Measurements from ENCODE around the gene PYGL.
"Not testable (repeated sequence)": the region's sequence is repeated elsewhere in the genome, so short reads cannot be mapped to it uniquely, and the experiment has no call there.

The PYGL gene

GRCh38 chr14:50955373-50956043 lies 11.2 kb upstream of the PYGL start:
- peak in 11 of 51 donors; percentile 10 to 39 (median 21) for DNase-seq

DNA sequence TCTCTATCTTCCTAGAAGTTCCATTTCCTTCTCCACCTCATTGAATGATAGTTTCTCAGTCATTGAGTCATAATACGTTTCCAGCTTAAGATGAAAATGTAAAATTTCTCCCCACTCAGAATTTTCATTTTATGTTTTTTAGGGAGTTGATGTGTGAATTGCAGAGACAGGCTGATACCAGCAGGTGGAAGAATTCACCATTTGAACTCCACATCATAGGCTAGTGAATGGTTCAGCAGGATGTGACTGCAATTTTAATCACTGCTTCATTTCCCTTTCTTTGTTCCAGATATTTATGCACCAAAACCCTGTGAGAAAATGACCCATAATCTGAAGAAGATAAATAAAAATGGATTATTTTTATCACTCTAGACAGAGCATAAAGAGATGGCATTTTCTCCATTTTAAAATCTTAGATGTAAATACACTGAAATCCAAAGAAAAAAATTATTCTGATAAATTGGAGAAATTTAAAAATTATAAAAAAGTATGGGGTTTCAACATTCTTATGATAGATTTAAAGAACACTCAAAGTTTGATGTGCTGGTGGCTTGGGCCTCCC lies 10.6 kb upstream of the PYGL start:
- DNase-seq = peak in 4 of 51 donors; percentile 8 to 69 (median 24)

GRCh38 chr14:50953502-50953901 lies 9.2 kb upstream of the PYGL start:
- no peak for DNase-seq

DNA sequence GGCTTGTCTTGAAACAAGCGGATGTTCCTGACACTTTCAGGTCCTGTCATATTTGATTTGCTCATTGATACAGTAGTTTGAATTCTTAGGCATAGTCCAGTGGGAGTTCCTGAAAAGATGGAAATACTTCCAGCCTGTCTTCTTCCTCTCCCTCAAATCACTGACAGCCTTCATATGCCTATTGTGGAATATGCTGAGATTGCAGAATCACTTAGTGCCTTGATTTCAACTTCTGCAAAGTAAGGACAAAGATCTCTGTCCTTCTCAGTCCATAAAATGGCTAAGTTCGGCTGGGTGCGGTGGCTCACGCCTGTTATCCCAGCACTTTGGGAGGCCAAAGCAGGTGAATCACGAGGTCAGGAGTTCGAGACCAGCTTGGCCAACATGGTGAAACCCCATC lies 6.7 kb upstream of the PYGL start:
- no peak for DNase-seq

DNA sequence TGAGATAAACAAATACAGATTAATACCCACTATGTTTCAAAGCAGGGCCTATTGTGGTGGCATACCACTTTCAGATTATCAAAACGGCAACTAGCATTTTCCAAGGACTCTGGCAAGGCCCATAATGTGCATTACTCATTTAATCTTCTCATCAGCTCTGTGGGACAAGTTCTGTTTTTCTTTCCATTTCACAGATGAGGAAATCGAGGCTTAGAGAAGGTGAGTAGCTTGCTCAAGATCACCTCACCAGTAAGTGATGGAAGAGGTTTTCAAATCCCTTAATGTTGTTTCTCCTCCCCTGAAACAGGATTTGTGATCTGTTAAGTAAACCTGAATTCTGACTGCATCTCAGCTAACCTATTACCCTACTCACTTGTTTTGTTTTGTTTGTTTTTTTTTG lies 3.9 kb upstream of the PYGL start:
- DNase-seq = no peak

GRCh38 chr14:50947446-50947845 lies 3.2 kb upstream of the PYGL start:
- peak in 4 of 51 donors; percentile 9 to 25 (median 10) for DNase-seq

DNA sequence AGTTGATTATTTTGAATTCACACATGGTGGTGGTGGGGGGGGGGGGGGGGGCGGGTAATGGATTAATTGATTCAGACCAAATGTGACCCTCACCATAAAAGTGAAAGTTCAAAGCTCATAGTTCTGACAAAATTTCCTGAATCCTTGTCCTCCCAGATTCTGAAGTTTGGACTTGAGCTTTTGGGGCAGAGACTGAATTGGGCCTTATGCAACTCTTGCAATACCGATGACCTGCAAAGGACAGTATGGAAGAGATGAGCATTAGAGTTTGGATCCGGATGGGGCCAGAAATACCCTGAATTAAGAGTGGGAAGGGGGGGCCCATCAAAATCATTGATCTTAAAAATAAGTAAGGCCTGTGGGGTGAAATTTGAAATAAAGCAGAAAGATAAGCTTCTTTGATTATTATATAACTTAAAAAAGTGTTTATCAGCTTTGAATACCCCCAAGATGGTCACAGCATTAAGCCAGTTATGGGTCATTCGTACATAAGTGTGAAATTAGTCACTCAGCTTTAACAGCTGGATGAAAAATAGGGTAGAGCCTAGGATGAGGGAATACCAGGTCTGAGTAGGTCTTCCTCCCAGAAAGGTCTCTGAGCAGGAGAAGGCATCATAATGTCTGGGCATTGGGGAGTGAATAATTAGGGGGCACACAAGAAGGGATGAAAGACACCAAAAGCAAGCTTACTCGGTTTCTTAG lies 2.1 kb upstream of the PYGL start:
- no peak for DNase-seq

DNA sequence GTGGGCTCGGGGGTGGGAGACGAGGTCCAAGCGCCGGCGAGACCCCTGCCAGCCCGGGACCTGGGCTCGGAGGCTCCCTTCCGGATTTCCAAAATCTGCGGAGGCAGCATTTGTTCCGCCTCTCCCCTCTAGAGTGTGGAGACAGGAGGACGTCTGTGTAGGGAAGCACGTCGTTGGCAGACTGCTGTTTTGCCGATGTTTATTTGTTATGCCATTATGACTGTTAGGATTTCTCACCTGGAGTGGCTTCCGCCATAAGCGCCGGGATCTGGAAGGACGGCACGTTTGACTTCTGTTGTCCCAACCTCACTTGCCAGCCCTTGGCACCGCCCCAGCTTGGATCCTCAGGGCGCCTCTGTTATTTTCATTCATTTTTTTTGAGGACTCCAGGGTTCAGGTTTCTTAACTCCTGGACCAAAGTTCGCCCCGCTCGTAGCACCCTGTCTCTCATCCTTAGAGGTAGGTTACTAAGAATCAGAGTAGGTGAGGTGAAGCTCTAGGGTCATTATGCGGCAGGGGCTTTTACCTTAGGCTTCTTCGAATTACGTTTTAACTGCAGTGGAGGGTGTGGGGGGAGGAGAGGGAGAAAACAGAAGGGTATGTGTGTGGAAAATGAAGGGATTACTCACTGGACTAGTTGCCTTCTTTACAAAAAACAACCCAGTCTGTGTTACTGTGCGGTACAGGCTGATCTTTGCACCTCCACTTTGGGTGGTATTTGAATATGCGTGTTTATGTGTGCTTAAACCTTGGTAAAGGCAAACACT lies 547 bp upstream of the PYGL start:
- DNase-seq = peak in 7 of 51 donors; percentile 18 to 66 (median 41)

DNA sequence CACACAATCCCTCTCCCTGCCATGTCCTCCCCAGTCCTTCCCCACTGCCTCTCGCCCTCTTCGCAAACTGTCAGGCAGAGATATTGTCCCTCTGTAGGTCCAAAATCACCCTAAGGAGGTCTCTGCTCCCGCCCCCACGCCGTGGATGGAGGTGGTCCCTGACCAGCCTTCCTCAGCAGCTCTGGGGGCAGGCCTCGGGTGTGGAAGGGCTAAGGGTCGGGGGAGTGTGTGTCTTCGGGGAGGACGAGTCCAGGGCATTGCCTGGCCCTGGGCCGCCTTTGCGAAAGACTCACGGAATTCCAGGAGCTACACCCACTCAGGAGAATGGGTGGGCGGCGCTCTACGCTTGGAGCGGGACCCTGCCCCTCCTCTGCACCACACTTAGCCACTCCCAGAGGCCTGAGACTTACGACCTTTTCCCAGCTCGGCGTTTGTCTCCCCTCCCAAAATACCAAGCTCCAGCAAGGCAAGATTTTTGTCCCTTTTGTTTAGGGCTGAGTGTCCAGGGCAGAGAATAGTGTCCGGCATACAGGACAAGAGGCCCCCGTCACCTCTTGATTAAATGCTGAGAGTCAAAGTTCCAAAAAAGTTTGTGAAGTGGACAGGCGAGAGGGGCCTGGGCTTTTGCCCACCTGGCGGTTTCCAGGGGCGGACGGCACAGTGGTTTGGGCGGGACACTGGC lies 881 bp downstream of the PYGL start:
- no peak for DNase-seq

DNA sequence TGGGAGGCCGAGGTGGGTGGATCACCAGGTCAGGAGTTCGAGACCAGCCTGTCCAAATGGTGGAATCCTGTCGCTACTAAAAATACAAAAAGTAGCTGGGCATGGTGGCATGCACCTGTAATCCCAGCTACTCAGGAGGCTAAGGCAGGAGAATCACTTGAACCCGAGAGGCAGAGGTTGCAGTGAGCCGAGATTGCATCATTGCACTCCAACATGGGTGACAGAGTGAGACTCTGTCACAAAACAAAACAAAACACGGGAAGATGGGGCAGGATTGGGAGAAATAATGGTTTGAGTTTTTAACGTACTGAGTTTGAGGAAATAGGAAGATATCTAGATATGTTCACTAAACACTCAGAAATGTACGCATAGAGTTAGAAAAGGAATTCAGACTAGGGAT lies 2.6 kb downstream of the PYGL start:
- not testable (repeated sequence) for DNase-seq

- DNase-seq = no peak
These were observed 3.1 kb downstream of the PYGL start for GRCh38 chr14:50941151-50941550.

DNA sequence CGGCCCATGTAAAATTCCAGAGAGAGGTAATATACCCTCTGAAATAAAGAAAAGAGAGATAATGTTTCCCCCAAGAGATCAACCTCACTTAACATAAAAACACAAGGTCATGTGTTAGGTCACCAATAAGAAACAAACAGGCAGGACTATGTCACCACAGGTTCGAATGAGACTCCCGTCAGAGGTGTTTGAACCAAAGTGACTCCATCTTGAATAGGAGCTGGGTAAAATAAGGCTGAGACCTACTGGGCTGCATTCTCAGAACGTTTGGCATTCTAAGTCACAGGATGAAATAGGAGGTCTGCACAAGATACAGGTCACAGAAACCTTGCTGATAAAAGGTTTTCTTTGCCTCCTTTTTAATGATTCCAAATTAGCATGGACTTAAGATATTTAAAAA lies 6.5 kb downstream of the PYGL start:
- DNase-seq = no peak

GRCh38 chr14:50937325-50937724 lies 7.0 kb downstream of the PYGL start:
- no peak for DNase-seq

DNA sequence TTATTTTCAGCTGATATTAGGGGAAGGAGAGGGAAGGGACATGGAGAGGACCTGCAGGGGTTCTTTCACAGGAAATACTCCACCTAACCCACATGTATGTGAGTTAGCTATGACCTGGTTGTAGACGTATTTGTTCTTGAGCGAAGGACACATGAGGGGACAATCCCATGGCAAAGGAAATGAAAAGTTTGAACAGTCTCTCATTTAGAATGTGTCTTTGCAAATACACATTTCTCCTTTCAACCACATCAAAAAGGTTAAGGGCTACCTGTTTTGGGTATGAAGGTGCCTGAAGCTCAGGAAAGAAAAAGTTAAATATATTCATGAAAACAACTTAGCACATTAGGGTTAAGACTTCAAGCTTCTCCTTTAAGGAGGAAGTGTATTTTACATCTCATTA lies 7.4 kb downstream of the PYGL start:
- DNase-seq = no peak

- no peak for DNase-seq
These were observed 8.3 kb downstream of the PYGL start for GRCh38 chr14:50936016-50936340.

DNA sequence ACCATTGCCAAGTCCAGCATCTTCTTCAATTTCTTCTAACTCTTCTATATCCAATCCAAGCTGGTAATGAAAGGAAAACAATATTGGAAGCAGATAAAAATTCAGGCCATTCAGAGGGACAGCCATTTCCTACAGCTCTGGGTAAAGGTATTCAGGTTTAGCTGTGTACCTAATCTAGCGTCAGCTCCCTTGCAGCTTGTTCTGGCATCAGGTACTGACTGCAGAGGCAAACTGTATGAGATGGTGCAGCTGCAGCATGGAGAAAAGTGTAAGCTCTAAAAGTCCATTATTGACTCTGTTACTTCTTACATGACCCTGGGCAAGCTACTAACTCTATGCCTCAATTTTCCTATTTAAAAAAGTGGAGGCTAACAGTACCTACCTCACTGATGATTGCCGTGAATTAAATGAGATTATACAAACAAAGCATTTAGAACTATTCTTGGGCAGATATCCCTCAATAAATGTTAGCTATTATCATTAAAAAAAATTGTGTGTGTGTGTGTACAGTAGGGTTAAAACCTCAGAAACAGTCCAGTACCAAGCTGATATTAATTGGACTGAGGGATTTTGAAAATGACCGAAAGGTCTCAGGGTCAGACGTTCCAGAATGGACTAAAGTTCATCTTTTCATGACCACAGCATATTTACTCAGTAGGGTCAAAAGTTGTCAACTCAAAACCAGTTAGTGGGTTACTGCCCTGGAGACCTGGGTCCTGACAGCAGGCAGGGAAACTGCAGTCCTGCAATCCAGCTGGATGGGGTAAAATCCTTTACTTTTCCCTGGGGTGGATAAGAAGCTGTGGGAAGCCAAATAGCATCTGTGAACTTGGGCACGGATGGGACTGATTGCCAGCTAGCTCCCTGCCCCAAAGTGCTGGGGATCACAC lies 8.9 kb downstream of the PYGL start:
- DNase-seq = no peak

- no peak for DNase-seq
These were observed 11.4 kb downstream of the PYGL start for GRCh38 chr14:50932592-50933495.

DNA sequence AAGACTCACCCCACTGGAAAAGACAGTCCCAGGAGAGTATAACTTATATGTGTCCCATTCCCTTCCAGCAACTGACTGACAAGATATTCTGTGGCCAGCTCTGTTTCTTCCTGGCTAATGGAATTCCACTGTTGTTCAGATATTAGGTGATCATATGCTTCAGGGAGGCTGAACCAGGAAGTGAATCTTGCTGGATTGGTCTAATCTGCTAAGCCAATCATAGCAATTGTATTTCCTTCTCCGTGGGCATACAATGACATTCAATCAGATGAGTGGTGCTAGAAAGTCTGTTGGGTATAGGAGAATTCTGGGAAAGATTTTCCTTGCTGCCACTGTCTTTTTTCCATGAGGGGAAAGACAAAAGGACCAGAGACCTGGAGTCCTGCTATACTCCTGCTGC lies 12.1 kb downstream of the PYGL start:
- DNase-seq = no peak

GRCh38 chr14:50931559-50931958 lies 12.7 kb downstream of the PYGL start:
- DNase-seq = no peak

DNA sequence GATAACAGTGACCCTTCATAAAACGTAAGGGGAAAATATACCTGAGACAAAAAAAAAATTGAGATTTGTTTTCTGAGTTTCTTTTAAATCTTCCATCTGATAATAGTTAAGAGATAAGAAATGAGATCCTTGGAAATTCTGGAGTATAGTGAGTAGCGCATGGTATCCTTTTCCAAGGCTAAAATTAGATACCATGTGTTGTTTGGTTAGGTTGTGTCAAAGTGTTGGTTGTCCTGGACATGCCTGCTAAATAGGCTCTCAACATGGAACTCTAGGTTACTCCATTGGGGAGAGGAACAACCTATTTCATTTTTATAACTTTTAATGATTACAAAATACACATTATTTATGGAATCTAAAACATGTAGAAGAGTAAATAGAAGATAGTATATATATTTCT lies 14.8 kb downstream of the PYGL start:
- no peak for DNase-seq
